ENCODE data around the gene MACROD2. TPM values are rescaled to one million over a fixed set of nuclear protein-coding genes. Genes with fewer than 3 reads are reported as not detected.

The MACROD2 gene
- total RNA-seq, 1 donor from 2014 or later = 2.4 TPM

DNA sequence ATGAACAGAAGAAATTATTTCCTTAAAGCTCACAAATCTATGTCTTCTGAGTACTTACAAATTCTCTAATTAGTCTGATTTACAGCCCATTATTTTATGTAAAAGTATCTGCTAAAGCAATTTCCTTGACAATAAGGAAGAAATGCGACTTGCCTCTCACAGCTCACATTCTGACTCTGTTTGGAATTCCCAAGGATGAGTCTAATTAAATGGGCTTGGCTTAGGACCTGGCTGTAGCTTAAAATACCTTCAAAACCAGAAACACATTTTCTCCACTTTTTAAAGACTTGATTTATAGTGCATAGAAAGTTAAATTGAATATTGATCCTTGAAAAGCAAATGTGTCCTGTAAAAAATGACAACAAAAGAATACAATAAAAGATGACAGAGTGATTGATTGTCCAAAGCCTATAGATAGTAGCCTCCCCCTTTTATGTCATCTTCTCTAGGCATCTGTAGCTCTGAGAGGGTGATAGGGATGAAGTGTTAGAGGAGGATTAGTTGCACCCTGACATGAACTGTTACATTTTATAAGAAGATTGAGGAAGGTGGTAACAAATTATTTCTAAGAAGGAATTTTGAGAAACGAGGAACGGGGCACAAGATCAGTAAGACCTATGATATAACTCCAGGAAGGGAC is 118.9 kb downstream of the MACROD2 start:
- Histone ChIP-seq H3K9me3 (ENCODE audit: insufficient read depth, low read depth, low read length) (no peaks in the 10 kb centered on the region), H3K4me2 (ENCODE audit: low read length) (no peak overlapping the region), H3K36me3 (ENCODE audit: insufficient read depth, low read length) (no peaks in the 10 kb centered on the region), H3K27ac (ENCODE audit: low read depth, low read length) (no peak overlapping the region), H3K9ac (ENCODE audit: low read length) (no peak overlapping the region), H3K79me2 (ENCODE audit: insufficient read depth, low read length) (no peaks in the 10 kb centered on the region), H4K20me1 (ENCODE audit: insufficient read depth, low read length) (no peaks in the 10 kb centered on the region), H3K4me1 (ENCODE audit: insufficient read depth, low read length) (no peaks in the 10 kb centered on the region), H3K4me3 (ENCODE audit: insufficient read depth, low read depth, low read length) (no peak overlapping the region), H2AFZ (ENCODE audit: low read depth, low read length) (no peak overlapping the region), H3K27me3 (ENCODE audit: insufficient read depth, low read length) (no peaks in the 10 kb centered on the region)
- peaks cover 2% of the 10 kb centered on the region for H3K9me3 Mint-ChIP-seq (ENCODE audit: unreplicated experiment)
- no peaks in the 10 kb centered on the region for H3K36me3 Mint-ChIP-seq (ENCODE audit: low read depth, unreplicated experiment)
- no peak overlapping the region for H3K4me3 Mint-ChIP-seq (ENCODE audit: unreplicated experiment)
- no peaks in the 10 kb centered on the region for H3K27me3 Mint-ChIP-seq (ENCODE audit: low read depth, unreplicated experiment)
- DNase-seq (ENCODE audit: low read depth) (no peak), FAIRE-seq (no peak)
- no peak overlapping the region for H3K27ac Mint-ChIP-seq (ENCODE audit: unreplicated experiment)
- H3K4me1 Mint-ChIP-seq (ENCODE audit: low read depth, unreplicated experiment) = no peaks in the 10 kb centered on the region
- TF ChIP-seq, protein P1, sequence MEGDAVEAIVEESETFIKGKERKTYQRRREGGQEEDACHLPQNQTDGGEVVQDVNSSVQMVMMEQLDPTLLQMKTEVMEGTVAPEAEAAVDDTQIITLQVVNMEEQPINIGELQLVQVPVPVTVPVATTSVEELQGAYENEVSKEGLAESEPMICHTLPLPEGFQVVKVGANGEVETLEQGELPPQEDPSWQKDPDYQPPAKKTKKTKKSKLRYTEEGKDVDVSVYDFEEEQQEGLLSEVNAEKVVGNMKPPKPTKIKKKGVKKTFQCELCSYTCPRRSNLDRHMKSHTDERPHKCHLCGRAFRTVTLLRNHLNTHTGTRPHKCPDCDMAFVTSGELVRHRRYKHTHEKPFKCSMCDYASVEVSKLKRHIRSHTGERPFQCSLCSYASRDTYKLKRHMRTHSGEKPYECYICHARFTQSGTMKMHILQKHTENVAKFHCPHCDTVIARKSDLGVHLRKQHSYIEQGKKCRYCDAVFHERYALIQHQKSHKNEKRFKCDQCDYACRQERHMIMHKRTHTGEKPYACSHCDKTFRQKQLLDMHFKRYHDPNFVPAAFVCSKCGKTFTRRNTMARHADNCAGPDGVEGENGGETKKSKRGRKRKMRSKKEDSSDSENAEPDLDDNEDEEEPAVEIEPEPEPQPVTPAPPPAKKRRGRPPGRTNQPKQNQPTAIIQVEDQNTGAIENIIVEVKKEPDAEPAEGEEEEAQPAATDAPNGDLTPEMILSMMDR (IDR thresholded peaks at IDR 0.05; ENCODE audit: insufficient read depth, low read depth, low read length) = no peak
- no peak for TF ChIP-seq EZH2 (IDR thresholded peaks at IDR 0.05; ENCODE audit: insufficient read depth, low read length)

DNA sequence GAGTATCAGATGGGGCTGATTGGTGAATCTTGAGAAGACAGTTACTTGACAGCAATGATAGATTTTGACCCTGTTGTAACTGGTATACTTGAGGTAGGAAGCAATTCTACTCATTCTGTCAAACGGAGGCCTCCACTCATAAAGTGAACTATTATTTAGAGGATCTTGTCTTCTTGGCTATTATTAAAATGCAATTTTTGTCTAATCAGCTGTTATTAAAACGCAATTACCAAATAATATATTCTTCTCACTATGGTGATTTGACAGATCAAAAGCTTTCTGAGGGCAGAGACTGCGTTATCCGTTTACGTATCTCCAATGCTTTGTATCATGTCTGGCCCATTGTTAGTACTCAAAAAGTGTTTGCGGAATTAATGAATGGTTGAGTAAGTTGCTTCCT is 120.7 kb downstream of the MACROD2 start:
- no peaks in the 10 kb centered on the region for H3K27me3 Mint-ChIP-seq (ENCODE audit: low read depth, unreplicated experiment)
- DNase-seq (ENCODE audit: low read depth) (no peak), FAIRE-seq (no peak)
- Histone ChIP-seq H2AFZ (ENCODE audit: low read depth, low read length) (no peak overlapping the region), H3K79me2 (ENCODE audit: insufficient read depth, low read length) (no peaks in the 10 kb centered on the region), H4K20me1 (ENCODE audit: insufficient read depth, low read length) (no peaks in the 10 kb centered on the region), H3K9ac (ENCODE audit: low read length) (no peak overlapping the region), H3K27me3 (ENCODE audit: insufficient read depth, low read length) (no peaks in the 10 kb centered on the region), H3K4me3 (ENCODE audit: insufficient read depth, low read depth, low read length) (no peak overlapping the region), H3K36me3 (ENCODE audit: insufficient read depth, low read length) (no peaks in the 10 kb centered on the region), H3K4me2 (ENCODE audit: low read length) (no peak overlapping the region), H3K4me1 (ENCODE audit: insufficient read depth, low read length) (no peaks in the 10 kb centered on the region), H3K27ac (ENCODE audit: low read depth, low read length) (no peak overlapping the region), H3K9me3 (ENCODE audit: insufficient read depth, low read depth, low read length) (no peaks in the 10 kb centered on the region)
- H3K27ac Mint-ChIP-seq (ENCODE audit: unreplicated experiment) = no peak overlapping the region
- H3K9me3 Mint-ChIP-seq (ENCODE audit: unreplicated experiment) = no peaks in the 10 kb centered on the region
- no peaks in the 10 kb centered on the region for H3K36me3 Mint-ChIP-seq (ENCODE audit: low read depth, unreplicated experiment)
- no peak for TF ChIP-seq EZH2 (IDR thresholded peaks at IDR 0.05; ENCODE audit: insufficient read depth, low read length)
- TF ChIP-seq, protein P1 (IDR thresholded peaks at IDR 0.05; ENCODE audit: insufficient read depth, low read depth, low read length) = no peak
- H3K4me1 Mint-ChIP-seq (ENCODE audit: low read depth, unreplicated experiment) = no peaks in the 10 kb centered on the region
- H3K4me3 Mint-ChIP-seq (ENCODE audit: unreplicated experiment) = no peak overlapping the region

DNA sequence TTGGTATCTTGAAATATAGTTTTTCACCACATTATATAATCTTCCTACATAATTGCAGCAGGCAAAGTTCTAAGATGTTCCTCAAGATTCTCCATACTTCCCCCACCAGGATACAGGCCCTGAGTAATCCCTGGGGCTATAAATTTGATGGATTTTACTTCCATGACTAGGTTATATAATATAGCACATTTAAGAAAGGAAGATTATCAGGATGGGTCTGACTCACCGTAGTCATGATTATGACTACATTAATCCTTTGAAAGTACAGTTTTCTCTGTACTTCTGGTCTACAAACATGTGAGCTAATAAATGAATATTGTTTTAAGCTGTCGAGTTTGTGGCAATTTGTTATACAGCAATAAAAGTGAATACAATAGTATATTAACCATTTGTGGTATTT is 122.5 kb downstream of the MACROD2 start:
- no peaks in the 10 kb centered on the region for H3K27me3 ChIP-seq (ENCODE audit: insufficient read depth, low read length)
- Mint-ChIP-seq H3K4me1 (ENCODE audit: low read depth, unreplicated experiment) (no peaks in the 10 kb centered on the region), H3K36me3 (ENCODE audit: low read depth, unreplicated experiment) (no peaks in the 10 kb centered on the region), H3K4me3 (ENCODE audit: unreplicated experiment) (no peak overlapping the region), H3K9me3 (ENCODE audit: unreplicated experiment) (no peaks in the 10 kb centered on the region), H3K27me3 (ENCODE audit: low read depth, unreplicated experiment) (no peaks in the 10 kb centered on the region), H3K27ac (ENCODE audit: unreplicated experiment) (no peak overlapping the region)
- H2AFZ ChIP-seq (ENCODE audit: low read depth, low read length) = no peak overlapping the region
- no peaks in the 10 kb centered on the region for H3K9me3 ChIP-seq (ENCODE audit: insufficient read depth, low read depth, low read length)
- no peak for TF ChIP-seq EZH2 (IDR thresholded peaks at IDR 0.05; ENCODE audit: insufficient read depth, low read length)
- TF ChIP-seq, protein P1 (IDR thresholded peaks at IDR 0.05; ENCODE audit: insufficient read depth, low read depth, low read length) = no peak
- DNase-seq (ENCODE audit: low read depth) (no peak), FAIRE-seq (no peak)
- no peaks in the 10 kb centered on the region for H3K36me3 ChIP-seq (ENCODE audit: insufficient read depth, low read length)
- no peak overlapping the region for H3K27ac ChIP-seq (ENCODE audit: low read depth, low read length)
- H3K4me3 ChIP-seq (ENCODE audit: insufficient read depth, low read depth, low read length) = no peak overlapping the region
- H3K4me2 ChIP-seq (ENCODE audit: low read length) = no peak overlapping the region
- no peaks in the 10 kb centered on the region for H3K4me1 ChIP-seq (ENCODE audit: insufficient read depth, low read length)
- no peaks in the 10 kb centered on the region for H4K20me1 ChIP-seq (ENCODE audit: insufficient read depth, low read length)
- H3K9ac ChIP-seq (ENCODE audit: low read length) = no peak overlapping the region
- H3K79me2 ChIP-seq (ENCODE audit: insufficient read depth, low read length) = no peaks in the 10 kb centered on the region
